HG03575 (cell line): ENCODE measurements around the gene CACNA1C.

Experiments
- ATAC-seq: cut with Tn5 transposase; IDR thresholded peaks from one replicate; pipeline ENCODE4 v1.9.1; 2021; ENCODE audit not compliant: unreplicated experiment, insufficient number of reproducible peaks, low FRiP score; ENCODE audit errors: extremely low read depth

Gene CACNA1C

DNA sequence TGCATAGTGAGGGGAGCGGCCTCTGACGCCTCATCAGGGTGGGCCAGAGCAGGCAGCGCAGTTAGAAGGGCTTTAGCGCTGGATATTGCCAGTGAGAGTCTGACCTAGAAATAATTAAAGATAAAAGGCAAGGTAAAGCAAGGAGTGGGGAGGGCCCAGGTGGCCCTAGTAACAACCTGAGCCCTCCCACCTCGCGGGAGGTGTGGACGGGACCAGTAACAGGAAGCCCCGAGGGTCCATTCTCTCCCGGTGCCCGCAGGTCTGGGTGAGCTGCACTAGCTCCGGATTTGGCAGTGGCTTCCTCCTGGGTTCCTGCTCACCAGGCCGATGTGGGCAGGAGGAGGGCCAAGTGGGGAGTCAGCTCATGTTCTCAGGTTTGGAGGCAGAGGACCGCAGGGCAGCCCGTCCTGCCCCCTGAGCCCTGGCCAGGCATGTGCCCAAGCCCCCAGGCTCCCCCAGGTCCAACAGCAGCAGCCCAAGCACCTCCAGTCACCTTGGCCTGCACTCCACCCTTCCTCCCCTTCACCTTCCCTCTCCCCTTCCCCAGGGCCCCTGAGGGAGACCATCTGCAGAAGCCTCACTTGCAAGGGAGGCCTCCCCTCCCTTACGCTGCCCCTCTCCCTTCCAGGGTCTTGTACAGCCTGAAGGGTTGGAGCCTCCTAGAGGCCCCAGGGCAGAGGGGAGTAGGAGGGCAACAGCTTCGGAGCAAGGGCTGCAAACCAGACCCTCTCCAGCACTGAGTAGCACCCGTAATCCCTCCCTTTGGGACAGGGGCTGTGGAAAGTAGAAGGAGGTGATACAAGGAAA lies 597.7 kb downstream of the CACNA1C start:
- no peak for ATAC-seq

DNA sequence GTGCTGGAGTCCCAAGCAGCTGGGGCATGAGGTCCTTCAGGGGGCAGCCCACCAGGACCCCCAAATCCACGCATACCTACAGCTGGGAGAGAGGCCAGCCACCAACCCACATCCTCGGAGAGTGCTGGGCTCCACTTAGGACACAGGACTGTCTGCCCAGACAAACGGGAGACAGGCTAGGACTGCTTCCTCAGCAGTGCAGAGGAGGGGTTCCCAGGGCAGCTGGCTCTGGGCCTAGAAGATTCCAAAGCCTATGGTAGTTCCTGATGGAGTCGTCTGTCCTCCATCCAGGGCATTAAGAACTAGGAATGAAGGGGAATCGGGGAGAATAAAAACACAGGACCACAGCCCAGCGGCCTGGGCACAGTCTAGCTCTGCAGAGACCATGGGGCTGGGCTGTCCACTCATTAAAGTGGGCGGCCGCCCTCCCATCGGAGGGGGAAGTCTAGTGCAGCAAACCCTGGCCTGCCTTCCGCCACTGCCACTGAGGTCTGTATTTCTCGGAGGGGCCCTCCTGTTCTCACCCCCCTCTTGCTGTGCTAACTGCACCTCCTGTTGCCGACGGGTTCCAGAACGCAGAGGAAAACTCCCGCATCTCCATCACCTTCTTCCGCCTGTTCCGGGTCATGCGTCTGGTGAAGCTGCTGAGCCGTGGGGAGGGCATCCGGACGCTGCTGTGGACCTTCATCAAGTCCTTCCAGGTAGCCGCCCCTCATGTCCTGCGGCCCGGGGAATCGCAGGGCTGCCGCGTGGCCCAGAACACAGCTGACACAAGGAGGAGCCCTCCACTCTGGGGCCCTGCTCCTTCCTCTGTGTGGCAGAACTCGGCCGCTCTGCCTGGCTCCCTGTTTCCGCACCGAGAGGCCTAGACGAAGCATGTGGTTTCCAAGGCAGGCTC lies 598.5 kb downstream of the CACNA1C start:
- no peak for ATAC-seq

DNA sequence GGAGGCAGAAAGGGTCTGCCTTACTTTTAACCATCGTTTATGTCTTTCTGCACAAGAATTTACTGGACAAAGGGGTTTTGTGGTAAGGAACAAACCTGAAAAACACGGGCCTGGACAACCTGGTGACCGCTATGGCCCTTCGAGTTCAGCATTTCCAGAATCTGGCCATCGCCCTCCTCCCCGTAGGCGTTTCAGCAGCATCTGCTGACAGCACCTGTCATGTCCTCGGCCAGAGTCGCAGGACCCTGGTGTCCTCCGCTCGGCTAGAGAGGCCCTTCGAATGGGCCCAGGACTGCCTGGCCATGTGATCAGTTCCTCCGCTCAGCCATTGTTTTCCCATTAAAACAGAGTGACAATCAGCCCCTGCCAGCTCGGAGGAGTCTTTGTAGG lies 599.2 kb downstream of the CACNA1C start:
- no peak for ATAC-seq

DNA sequence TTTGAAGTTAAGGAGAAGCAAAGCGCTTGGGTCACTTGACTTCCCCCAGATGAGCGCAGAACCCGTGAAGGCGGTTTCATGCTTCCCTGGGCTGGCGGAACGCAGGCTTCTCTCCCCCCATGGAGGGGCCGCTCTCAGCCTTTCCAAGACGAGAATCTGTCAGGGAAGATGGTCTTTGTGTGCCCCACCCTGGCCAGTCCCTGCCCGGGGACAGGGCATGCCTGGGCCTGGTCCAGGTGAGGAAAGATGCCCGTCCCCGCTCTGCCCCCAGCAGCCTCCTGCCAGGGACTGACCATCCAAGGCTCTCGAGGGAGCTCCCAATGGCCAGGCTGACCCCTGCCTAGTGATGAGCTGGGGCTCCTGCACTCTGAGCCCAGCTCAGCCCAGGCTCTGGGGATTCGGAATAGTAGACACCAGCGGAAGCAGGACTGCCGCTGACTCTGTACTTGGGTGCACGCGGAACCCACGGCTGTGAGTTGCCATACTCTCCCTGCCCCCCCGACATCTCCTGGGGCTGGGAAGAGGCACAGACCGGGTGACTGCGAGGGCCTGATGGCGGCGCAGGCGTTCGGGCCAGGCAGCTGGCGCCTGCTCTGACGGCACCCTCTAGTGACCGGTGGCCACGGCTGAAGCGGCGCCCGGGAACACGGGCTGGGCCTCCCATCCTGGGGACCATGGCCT lies 599.8 kb downstream of the CACNA1C start:
- no peak for ATAC-seq

DNA sequence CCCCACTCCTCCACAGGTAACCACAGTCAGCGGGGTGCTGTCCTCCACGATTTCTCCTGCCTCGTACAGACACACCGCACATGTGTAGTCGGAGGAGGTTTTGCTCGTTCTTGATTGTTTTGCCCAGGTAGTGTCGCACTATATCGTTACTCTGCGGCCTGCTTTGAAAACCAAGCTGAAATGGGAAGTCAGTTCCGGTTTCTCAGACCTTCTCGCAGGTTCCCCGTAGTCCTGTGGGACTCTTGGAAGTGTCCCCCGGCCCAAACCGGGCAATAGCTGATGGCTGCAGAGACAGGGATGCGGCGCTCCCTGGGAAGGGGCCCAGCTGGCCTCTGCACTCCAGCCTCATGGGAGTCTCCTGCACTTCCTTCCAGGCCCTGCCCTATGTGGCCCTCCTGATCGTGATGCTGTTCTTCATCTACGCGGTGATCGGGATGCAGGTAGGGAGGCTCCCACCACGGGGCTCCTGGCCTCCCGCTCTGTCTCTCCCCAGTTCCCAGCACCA lies 600.7 kb downstream of the CACNA1C start:
- ATAC-seq = no peak

DNA sequence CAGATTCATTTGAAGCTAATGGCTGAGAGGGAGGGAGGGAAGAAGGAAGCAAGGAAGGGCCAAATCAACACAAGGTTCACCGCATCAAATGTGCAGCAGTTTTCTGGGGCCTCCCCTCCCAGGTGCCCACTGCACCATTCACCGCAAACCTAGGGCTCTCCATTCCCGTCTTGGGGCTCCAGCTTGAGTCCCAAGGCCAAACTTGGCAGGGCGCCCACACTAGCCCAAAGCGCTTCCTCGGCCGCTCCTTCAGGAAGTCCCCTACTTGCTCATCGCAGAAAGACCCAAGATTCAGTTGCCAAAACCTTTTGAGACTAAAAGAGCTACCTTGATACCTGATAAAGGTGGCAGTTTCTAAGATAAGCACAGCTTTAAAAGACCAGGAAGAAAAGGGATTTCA lies 601.5 kb downstream of the CACNA1C start:
- no peak for ATAC-seq

DNA sequence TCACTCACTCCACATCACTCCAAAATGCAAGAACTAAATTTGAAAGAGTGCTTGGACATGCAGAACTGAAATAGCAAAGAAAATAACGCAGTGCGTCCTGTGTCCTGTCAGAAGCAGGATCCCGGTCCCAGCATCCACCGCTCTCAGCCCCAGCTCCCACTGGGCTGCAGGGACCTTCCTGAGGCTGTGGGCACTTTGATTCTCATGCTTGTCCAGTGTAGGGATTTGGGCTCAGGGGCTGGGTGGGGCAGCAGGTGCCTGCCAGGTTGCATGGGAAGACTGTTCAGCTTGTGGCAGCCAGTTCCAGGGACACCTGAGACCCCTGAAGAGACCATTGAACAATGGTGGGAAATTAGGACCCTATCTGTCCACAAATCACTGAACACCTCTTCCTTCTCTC lies 602.0 kb downstream of the CACNA1C start:
- no peak for ATAC-seq

DNA sequence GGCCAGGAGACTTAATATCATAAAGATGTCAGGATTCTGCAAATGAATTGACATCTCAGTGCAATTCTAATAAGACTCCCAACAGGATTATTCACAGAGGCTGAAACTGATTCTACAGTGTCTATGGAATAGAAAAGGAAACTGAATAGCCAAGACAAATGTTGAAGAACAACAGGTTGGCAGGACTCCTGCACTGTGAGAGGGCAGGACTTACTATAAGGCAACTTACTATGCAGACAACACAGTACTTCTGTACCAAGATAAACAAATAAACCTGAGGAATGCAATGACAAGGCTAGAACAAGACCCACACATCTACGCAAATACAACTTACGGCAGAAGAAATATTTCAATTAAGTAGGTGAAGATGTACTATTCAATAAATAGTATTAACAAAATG lies 609.7 kb downstream of the CACNA1C start:
- ATAC-seq = no peak

DNA sequence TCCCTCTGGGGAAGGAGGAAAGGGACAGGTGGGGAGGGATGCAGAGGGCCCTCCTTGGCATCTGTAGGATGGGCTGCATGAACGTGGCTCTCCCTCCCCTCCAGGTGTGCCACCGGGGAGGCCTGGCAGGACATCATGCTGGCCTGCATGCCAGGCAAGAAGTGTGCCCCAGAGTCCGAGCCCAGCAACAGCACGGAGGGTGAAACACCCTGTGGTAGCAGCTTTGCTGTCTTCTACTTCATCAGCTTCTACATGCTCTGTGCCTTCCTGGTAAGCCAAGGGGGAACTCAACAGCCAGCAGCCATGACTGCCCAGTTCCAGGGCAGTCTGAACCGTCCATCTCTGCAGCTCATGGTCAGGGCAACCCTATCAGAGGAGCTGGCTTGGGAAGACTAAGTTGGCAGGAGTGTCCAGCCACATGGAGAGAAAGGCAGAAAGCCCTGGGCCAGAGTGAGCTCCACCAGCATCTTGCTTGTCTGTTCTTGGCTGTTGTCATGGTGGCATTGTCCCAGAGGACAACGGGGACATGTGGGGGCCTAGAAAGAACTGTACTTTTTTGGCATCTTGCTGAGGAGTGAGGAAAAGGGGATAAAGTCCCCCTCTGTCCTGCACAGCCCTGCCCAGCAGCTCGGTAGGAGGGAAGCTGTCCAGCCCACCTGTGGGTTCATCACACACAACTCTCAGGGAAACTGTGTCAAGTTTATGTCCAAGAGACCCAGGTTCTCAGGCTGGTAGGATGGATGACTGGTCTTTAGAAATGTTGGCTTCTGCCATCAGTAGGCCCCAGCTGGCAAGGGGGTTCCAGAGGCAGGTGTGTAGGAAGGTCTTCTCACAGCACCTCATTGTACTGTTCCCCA lies 612.2 kb downstream of the CACNA1C start:
- ATAC-seq = no peak

DNA sequence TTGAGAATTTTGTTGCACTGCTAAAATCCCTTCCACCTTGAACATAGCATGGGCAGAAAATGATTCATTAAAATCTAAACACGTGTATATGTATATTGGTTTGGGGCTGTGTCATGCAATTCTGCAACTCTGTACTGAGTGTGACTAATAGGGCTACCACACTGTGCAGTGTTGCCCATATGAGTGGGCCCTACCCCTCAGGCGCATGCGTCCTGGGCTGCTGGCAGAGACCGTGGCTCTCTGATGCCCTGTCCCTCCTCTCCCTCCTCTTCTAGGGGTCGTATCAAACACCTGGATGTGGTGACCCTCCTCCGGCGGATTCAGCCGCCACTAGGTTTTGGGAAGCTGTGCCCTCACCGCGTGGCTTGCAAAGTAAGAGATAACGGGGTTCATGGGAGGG lies 613.6 kb downstream of the CACNA1C start:
- ATAC-seq = no peak

DNA sequence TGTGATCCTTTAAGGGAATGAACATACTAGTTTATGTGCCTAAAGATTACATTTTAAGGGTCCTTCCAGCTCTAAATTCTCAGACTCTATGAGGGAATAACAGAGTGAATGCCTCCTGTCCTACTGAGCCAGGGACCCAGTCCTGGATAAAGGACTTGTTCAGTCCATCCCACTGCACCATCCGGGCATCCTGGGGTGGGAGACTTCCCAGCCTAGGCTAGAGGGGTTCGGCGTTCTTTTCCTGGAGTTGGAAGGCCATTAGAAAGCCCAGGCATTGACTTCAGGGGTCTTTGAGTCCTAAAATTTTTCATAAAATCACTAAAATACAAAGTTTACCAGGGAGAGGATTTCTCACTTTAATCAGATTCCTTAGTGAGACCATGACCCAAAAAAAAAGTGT lies 614.1 kb downstream of the CACNA1C start:
- ATAC-seq = no peak

DNA sequence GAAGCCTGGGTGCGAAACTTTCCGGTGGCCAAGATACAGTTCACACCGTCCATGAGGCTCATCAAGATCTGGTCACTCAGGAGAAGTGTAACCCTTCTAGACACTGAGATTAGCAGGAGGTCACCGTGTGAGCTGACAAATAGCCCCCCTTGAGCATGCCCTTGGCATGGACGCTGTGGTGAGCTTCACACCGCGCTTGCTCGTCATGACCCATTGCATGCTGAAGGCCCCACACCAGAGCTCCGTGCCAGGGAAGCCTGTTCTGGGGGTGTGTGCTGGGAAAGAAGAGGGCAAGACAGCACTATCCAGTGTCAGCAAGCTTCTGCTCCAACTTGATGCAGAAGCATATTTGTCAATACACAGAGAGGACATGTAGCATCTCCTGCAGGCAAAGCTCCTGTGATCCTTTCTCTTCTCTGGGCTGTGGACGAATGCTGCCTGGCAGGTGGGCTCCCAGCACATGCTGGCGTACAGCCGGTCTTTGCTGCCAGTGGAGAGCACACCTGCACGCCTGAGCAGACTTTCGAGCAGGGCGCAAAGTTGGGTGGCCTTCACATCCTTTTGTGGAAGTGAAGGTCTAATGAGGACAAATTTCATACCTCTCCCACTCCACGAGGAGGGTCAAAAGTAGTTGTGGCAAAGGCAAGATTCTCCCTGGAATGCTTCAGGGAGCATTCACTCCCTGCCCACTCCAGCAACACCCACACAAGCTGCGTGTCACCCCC lies 615.1 kb downstream of the CACNA1C start:
- ATAC-seq = no peak

DNA sequence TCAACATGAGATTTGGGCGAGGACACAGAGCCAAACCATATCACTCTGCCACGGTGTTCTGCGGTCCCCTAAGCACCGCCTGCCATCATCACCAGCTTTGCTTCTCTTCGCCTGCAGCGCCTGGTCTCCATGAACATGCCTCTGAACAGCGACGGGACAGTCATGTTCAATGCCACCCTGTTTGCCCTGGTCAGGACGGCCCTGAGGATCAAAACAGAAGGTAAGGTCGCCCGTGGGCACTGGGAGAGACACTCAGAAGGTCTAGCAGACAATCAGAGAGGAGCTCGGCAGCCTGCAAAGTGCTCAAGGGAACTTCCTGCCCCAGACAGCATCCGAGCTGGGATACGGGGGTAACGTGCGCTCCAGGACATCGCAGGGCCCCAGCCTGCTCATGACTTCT lies 616.0 kb downstream of the CACNA1C start:
- ATAC-seq = no peak

DNA sequence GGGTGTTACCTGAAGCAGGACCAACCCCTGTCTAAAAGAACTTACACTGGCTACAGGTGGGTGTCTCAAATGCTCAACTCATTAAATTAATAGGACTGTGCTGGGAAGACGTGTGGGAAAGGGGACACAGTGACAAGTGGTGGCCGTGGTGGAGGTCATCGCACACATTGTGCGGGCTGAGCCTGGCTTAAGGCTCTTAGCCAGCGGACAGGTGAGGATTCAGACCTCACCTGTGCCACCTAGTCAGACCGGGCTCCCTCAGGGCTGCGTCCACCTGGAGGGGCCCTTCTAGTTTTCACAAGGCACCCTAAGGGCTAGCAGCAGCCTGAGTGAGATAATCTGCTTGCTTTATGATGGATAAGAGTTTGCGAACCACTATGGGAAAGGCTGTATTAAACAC lies 616.8 kb downstream of the CACNA1C start:
- ATAC-seq = no peak

DNA sequence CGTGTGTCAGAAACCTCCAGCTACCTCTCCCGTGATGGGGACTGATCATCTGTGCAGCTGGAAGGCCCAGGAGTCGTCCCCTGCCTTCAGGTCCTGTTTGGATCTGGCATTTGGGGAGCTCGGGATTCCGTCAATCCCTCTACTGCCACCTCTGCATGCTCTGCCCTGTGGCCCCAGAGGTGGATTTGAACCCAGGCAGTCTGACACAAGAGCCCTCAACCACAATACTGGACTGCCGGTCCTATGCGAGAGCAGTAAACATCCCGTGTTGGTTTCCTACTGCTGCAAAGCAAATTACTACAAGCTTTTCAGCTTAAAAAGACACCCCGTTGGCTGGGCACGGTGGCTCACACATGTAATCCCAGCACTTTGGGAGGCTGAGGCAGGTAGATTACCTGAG lies 620.1 kb downstream of the CACNA1C start:
- no peak for ATAC-seq

DNA sequence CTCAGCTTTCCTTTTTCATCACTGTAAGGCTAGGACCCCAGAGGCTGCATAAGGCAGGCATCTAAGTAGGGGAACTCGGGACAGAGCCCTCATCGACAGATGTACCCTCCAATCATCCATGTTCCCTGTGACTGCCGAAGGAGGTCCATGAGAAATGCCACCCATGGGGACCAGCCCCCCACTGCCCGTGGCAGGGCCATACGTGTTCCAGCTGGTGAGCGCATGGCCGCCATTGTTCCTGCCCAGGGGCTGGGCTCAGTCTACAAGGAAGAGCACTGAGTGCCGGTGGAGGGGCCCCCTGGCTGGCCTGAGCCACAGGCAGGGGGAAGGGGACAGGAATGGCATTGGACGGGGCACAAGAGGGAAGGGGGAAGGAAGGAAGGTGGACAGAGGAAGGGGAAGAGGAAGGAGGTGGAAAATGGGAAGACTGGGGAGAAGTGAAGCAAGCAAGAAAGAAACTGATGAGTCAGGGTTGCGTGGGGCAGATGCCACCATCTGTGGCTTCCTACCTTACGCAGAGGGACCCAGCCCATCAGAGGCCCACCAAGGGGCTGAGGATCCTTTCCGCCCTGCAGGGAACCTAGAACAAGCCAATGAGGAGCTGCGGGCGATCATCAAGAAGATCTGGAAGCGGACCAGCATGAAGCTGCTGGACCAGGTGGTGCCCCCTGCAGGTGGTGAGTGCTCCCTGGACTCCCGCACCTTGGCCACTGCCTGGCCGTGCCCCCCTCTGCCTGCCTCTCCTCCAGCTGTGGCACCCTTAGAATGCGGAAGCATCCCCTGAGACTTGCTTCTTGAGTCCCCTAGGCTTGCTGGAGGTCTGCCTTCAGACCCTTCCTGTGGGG lies 621.4 kb downstream of the CACNA1C start:
- ATAC-seq = no peak

DNA sequence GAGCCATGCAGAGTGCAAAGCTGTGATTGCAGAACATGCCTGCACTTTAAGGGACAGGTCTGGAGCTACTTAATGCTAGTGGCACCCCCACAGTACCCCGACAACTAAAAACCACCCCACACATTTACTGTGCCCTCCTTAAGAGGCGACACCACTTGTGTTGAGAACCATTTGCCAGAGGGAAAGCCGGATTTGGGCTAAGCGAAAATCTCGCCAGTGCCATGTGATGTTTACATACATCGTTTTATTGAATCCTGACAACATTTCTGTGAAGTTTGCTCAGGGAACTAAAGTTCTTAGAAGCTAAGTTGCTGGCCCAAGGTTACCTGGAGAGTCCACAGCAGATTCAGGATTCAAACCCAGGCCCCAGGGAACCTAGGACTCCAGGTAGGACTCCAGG lies 623.0 kb downstream of the CACNA1C start:
- ATAC-seq = no peak
